ENCODE measurements around the gene LCE1C. TPM values are rescaled to one million over a fixed set of nuclear protein-coding genes. Genes with fewer than 3 reads are reported as not detected.

Gene LCE1C, protein sequence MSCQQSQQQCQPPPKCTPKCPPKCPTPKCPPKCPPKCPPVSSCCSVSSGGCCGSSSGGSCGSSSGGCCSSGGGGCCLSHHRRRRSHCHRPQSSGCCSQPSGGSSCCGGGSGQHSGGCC
- total RNA-seq: not detected
- total RNA-seq (2013): not detected

- no peak within 1 kb of the TSS for H3K4me3 ChIP-seq (ENCODE audit: low read length)
- H3K36me3 ChIP-seq (ENCODE audit: control insufficient read depth, insufficient read depth, low read length): no peaks in the 10 kb centered on the region
- no peaks in the 10 kb centered on the region for H3K27me3 ChIP-seq (ENCODE audit: control insufficient read depth, insufficient read depth, low read length)
- DNase-seq (no peak), ATAC-seq (no peak)
- Mint-ChIP-seq H3K36me3 (no peaks in the 10 kb centered on the region), H3K4me1 (no peaks in the 10 kb centered on the region), H3K9me3 (no peaks in the 10 kb centered on the region), H3K4me3 (no peak within 1 kb of the TSS), H3K27me3 (ENCODE audit: low read depth in 2 of 2) (peaks cover 10 to 39% of the 10 kb centered on the region in 2 donors), H3K27ac (no peak within 1 kb of the TSS)
- TF ChIP-seq CTCF (IDR thresholded peaks at IDR 0.05): no peak
- no peaks in the 10 kb centered on the region for H3K9me3 ChIP-seq (ENCODE audit: control insufficient read depth, insufficient read depth, low read length)
- no peaks in the 10 kb centered on the region for H3K4me1 ChIP-seq (ENCODE audit: control insufficient read depth, insufficient read depth, low read length)
- 73% methylated on average over 2 of the region's 3 CpGs for WGBS (ENCODE audit: insufficient coverage)
- no peak within 1 kb of the TSS for H3K27ac ChIP-seq (ENCODE audit: low read length)
- intact Hi-C loops (cut with micrococcal nuclease): no loop called here
These were observed at the start of gene LCE1C for GRCh38 chr1:152806576-152806975. Gene LCE1C (minus strand): TSS chr1:152806651. CDS start chr1:152805478, 1,173 bp downstream.

- 63% methylated on average over 2 of the region's 2 CpGs for whole genome bisulfite sequencing (ENCODE audit: insufficient coverage)
- no peak for ATAC-seq
- Histone ChIP-seq H3K9me3 (ENCODE audit: control insufficient read depth, insufficient read depth, low read length) (no peaks in the 10 kb centered on the region), H3K36me3 (ENCODE audit: control insufficient read depth, insufficient read depth, low read length) (no peaks in the 10 kb centered on the region), H3K27me3 (ENCODE audit: control insufficient read depth, insufficient read depth, low read length) (no peaks in the 10 kb centered on the region), H3K4me3 (ENCODE audit: low read length) (no peak overlapping the region), H3K4me1 (ENCODE audit: control insufficient read depth, insufficient read depth, low read length) (no peaks in the 10 kb centered on the region), H3K27ac (ENCODE audit: low read length) (no peak overlapping the region)
- no peaks in the 10 kb centered on the region for H3K4me1 Mint-ChIP-seq
- H3K27ac Mint-ChIP-seq: no peak overlapping the region
- H3K4me3 Mint-ChIP-seq: no peak overlapping the region
- DNase-seq: no peak
- no peaks in the 10 kb centered on the region for H3K9me3 Mint-ChIP-seq
- peaks cover 10 to 28% of the 10 kb centered on the region in 2 donors for H3K27me3 Mint-ChIP-seq (ENCODE audit: low read depth in 2 of 2)
- intact Hi-C loops (cut with micrococcal nuclease): no loop called here
- H3K36me3 Mint-ChIP-seq: no peaks in the 10 kb centered on the region
- TF ChIP-seq CTCF (IDR thresholded peaks at IDR 0.05): no peak
These were observed 49.2 kb upstream of the LCE1C start for GRCh38 chr1:152855661-152856060.

- H3K36me3 Mint-ChIP-seq: no peaks in the 10 kb centered on the region
- DNase-seq (no peak), ATAC-seq (no peak)
- H3K4me3 ChIP-seq (ENCODE audit: low read length): no peak within 1 kb of the TSS
- no peaks in the 10 kb centered on the region for H3K9me3 Mint-ChIP-seq
- H3K4me1 ChIP-seq (ENCODE audit: control insufficient read depth, insufficient read depth, low read length): no peaks in the 10 kb centered on the region
- no peaks in the 10 kb centered on the region for H3K27me3 ChIP-seq (ENCODE audit: control insufficient read depth, insufficient read depth, low read length)
- no peaks in the 10 kb centered on the region for H3K9me3 ChIP-seq (ENCODE audit: control insufficient read depth, insufficient read depth, low read length)
- intact Hi-C loops (cut with micrococcal nuclease): no loop called here
- no peaks in the 10 kb centered on the region for H3K36me3 ChIP-seq (ENCODE audit: control insufficient read depth, insufficient read depth, low read length)
- no peak for TF ChIP-seq CTCF (IDR thresholded peaks at IDR 0.05)
- H3K4me3 Mint-ChIP-seq: no peak within 1 kb of the TSS
- peaks cover 21 to 32% of the 10 kb centered on the region in 2 donors for H3K27me3 Mint-ChIP-seq (ENCODE audit: low read depth in 2 of 2)
- no peak within 1 kb of the TSS for H3K27ac Mint-ChIP-seq
- no peak within 1 kb of the TSS for H3K27ac ChIP-seq (ENCODE audit: low read length)
- WGBS (ENCODE audit: insufficient coverage): 96% methylated on average over 3 of the region's 3 CpGs
- no peaks in the 10 kb centered on the region for H3K4me1 Mint-ChIP-seq
These were observed 36.1 kb upstream of the LCE1C start, which contains the start of gene LCE6A for GRCh38 chr1:152842556-152842955. Gene LCE6A (plus strand): TSS chr1:152842856. CDS start chr1:152843521, 665 bp downstream.

DNA sequence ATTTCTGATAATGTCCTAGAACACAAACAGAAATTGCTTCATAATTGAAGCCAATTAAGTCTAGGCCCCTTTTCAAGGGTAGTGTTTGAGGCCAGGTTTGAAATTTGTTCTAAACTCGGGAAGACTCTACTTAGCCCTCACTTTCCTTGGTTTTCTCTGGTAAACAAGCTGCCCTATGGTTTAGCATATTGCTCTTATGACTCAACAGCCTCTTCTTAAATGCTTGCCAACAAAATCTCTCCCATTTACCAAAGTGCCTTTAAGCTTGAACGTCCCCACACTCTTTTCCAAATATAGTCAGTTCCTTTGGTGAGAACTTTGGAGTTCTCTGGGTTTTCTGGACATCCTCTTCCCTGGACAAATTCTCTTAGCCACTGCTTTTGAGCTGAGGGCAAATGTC, 30.4 kb upstream of the LCE1C start:
- intact Hi-C loops (cut with micrococcal nuclease): no loop called here
- H3K4me1 ChIP-seq (ENCODE audit: control insufficient read depth, insufficient read depth, low read length): no peaks in the 10 kb centered on the region
- peaks cover 15 to 19% of the 10 kb centered on the region in 2 donors for H3K27me3 Mint-ChIP-seq (ENCODE audit: low read depth in 2 of 2)
- no peaks in the 10 kb centered on the region for H3K9me3 Mint-ChIP-seq
- no peak for TF ChIP-seq CTCF (IDR thresholded peaks at IDR 0.05)
- H3K27ac ChIP-seq (ENCODE audit: low read length): no peak overlapping the region
- ATAC-seq: no peak
- no peaks in the 10 kb centered on the region for H3K9me3 ChIP-seq (ENCODE audit: control insufficient read depth, insufficient read depth, low read length)
- no peaks in the 10 kb centered on the region for H3K36me3 Mint-ChIP-seq
- H3K4me3 ChIP-seq (ENCODE audit: low read length): no peak overlapping the region
- no peaks in the 10 kb centered on the region for H3K4me1 Mint-ChIP-seq
- no peak for DNase-seq
- no peak overlapping the region for H3K27ac Mint-ChIP-seq
- H3K36me3 ChIP-seq (ENCODE audit: control insufficient read depth, insufficient read depth, low read length): no peaks in the 10 kb centered on the region
- WGBS (ENCODE audit: insufficient coverage): 75% methylated on average over 2 of the region's 2 CpGs
- no peaks in the 10 kb centered on the region for H3K27me3 ChIP-seq (ENCODE audit: control insufficient read depth, insufficient read depth, low read length)
- H3K4me3 Mint-ChIP-seq: no peak overlapping the region

Data from natural killer cell (primary cell).